HG02610 (cell line): ENCODE data around the gene NDUFV3.
"Not testable (repeated sequence)": the region's sequence is repeated elsewhere in the genome, so short reads cannot be mapped to it uniquely, and the experiment has no call there.

Experiments
- ATAC-seq: cut with Tn5 transposase; IDR thresholded peaks from one replicate; pipeline ENCODE4 v1.9.1; 2021; ENCODE audit warnings: mild to moderate bottlenecking, moderate library complexity; ENCODE audit not compliant: unreplicated experiment

NDUFV3 gene

DNA sequence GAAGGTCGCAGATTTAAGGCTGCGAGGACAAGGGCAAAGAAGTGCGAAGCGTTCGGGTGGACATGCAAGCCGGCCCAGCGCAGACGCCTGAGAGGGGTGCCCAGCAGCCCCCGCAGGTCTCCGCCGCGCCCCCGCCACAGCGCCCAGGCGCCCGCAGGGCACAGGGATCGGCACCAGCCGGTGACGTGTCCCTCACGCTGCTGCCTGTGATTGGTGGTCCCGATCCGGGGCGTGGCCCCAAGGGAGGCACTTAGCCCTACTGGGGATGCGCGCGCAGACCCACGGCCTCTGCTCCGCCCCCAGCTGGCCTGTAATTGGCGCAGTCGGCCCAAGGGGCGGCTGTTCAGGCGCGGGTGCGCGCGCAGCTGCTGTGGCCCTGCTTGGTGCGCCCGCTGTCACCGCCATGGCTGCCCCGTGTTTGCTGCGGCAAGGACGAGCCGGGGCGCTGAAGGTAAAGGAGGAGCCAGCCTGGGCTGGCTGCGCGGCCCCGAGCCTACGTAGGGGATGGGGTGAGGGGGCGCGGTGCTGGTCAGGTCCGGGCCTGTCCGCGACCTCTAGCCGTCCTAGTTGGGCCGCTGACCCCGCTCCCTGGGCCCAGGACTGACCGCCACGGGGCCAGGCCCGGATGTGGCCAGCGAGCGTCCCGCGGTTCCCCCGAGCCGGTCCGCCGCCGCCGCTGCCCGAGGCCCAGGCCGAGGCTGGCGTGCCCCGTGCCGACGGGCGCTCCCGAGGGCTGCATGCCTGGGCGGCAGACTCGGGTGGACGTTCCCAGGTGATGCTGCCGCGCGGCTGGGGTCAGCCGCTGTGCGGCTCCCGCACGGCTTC, at the start of gene NDUFV3:
NDUFV3 (plus strand) TSS at position 379 of the 825 bp plus-strand sequence; CDS start at position 404, 25 bp downstream.
- ATAC-seq: peak; percentile 91

DNA sequence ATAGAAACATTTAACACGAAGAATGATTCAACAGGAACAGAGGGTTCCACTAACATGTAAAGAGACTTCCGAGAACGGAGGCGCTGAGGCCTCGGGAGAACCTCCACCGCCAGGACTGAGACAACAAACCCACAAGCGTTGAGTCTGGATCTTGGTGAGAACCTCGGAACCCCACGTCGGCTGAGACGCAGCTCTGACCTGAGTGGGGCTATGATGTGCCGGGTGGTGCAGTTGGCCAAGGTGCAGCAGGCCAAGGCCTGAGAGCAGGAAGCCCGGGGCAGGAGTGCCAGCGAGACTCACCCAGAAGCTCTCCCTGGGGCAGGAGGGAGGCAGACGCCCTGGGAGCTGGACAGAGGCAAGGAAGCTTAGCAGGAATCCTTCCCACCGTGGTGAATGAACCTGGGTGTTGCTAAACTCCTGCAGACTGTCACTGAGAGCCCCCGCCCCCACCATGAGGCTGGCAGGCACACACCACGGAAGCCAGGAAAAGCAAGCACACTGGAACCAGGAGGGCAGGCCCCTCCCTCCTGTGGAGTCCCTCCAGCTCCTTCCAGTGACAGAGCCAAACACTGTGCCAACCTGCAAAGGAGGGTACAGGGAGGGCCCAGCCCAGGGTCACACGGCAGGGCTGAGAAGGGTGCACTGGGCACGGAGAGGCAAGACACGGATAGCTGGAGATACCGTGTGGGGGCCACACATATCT, 48.5 kb upstream of the NDUFV3 start:
- ATAC-seq: no peak

DNA sequence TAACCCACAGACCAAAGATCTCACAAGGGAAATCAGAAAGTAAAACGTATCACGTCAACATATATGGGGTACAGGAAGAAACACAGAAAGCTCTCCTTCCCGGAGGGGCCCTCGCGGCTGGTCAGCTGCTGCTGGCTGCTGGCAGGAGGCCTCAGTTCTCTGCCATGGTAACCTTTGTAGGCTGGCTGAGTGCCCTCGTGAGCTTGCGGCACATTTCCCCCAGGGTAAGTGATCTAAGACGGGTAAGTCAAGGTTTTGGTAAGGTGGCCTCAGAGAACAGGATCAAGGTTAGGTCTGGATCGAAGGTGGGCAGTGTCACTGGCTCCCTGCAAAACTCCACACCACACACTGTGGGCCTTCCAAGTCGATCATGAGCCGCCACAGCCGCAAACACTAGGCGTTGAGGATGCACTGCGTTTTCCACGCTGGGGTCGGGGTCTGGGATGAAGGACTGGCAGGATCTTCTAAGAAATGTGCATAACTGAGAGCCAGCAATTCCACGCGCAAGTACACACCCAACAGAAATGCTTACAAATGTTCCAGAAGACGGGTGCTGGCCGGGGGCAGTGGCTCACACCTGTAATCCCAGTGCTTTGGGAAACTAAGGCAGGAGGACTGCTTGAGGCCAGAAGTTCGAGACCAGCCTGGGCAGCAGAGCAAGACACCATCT, 47.7 kb upstream of the NDUFV3 start:
- ATAC-seq: no peak

DNA sequence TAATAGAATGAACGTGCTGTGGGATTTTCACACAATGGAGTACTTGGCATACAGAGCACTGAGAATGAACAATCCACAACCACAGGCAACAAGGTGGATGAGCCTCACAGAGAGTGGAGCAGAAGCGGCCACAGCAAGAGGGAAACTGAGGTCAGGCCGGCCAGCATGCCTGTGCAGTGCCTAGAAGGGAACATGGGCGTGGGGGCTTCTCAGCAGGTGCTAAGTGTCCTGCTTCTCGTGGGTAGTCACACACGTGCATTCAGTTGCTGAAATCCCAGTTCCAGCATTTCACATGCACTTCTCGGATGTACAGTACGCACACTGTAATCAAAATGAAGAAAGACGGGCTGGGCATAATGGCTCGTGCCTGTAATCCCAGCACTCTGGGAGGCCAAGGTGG, 46.9 kb upstream of the NDUFV3 start:
- no peak for ATAC-seq

DNA sequence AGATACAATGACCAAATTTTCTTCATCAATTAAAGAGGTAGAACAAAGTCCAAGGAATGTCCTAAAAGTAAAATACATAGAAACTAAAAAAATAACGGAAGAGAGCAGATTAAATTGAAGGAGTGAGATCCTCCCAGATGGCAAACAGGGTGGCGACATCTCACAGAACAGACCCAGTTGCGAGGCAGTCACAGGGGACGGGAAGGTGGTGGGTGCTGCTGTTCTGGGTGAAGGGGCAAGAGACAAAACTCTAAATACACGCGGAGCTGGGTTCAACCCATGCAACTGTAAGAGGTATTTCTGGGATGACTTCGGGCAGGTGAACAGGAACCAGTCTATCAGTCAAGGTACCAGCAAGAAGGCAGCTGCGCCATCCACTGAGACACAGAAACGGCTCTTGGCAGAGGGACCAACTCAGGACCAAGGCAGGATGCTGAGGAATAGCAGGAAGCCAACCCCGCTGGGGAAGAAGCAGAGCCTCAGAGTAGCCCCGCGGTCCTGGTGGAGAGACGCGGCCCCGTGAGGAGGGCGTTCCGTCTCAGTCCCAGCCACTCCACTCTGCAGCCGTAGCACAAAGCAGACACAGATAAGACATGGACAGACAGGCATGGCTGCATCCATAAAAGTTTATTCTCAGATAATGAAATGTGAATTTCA, 45.9 kb upstream of the NDUFV3 start:
- ATAC-seq: no peak

DNA sequence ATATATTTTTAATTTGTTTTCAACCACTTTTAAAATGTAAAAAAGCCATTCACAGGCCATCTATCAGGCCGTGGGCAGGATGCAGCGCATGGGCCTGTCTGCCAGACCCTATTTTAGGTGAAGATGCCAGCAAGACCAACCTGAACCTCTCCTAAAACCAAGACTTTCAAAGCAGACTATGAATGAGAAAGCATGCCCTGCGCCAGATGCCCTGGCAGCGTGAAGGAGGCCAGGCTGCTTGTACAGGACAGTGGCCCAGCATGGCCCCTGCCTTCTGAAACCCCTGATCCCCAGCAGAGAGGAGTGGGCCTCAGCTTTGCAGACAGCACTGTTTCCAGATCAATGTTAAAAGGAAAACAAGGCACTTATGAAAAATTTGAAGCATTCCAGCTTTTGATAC, 45.4 kb upstream of the NDUFV3 start:
- ATAC-seq: no peak

DNA sequence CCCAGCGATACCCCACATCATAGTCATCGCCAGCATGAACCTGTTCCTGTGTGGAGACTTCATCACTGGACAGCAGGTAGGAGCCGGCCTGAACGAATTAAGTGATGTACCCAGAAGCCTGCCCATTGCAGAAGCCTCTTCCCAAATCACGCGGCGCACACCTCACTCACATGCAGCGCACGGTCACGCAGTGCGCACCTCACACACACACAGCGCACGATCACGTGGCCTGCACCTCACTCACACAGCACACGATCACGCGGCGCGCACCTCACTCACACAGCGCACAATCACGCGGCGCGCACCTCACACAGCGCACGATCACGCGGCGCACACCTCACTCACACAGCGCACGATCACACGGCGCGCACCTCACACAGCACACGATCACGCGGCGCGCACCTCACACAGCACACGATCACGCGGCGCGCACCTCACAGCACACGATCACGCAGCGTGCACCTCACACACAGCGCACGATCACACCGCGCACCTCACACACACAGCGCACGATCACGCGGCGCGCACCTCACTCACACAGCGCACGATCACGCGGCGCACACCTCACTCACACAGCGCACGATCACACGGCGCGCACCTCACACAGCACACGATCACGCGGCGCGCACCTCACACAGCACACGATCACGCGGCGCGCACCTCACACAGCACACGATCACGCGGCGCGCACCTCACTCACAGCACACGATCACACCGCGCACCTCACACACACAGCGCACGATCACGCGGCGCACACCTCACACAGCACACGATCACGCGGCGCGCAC, 44.8 kb upstream of the NDUFV3 start:
- not testable (repeated sequence) for ATAC-seq

DNA sequence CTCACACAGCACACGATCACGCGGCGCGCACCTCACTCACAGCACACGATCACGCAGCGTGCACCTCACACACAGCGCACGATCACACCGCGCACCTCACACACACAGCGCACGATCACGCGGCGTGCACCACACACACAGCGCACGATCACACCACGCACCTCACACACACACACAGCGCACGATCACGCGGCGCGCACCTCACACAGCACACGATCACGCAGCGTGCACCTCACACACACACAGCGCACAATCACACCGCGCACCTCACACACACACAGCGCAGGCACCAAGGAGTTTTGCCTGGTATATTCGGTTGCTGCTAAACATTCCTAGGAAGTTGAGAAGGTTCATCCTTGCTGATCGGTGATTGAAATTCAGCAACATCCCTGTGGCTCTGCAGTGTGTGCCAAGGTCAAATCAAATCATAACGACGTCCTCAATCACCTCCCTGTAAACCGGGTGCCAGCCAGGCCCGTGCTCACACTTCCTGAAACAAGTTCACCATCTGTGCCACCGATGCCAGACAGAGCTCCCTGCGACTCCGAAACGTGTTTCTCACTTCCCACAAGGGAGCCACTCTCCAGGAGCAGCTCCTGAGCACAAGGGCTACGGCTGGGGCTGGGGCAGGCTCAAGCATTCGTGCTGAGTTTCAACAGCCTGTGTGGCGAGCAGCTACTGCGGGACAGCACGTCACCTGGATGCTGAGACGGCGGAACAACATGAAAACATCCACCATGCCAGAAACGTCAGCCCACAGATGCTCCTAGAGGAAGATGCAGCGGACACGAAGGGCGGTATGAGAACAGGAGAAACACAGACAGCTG, 44.0 kb upstream of the NDUFV3 start:
- ATAC-seq: no peak

DNA sequence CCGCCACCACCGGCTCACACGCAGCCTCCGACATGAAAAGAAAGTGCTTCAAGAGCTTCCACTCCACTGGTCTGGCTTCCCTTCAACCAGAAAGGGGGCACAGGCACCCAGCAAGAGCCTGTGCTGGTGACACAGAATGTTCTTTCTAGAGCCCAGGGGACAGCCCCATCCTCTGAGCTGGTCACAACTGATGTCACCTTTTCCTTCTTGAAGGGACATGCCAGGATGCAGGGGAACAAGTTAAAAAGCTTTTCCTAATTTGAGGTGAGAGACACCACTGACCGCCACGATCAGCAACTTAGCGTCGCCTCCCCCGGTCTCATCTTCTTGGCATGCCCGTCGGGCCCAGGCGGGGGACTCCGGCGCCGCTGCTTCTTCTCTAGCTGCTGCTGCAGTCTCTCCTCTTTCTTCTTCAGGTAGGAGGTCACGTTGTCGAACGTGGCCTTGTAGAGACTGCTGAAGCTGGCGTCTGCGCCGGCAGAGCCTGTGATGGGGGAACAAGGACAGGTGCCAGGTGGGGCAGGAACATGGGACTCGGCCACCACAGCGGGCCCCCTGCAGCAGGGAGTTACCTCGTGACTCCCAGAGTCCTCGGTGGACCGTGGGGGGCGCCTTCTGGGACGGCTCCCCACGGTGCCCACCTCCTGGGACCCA, 43.2 kb upstream of the NDUFV3 start:
- no peak for ATAC-seq

DNA sequence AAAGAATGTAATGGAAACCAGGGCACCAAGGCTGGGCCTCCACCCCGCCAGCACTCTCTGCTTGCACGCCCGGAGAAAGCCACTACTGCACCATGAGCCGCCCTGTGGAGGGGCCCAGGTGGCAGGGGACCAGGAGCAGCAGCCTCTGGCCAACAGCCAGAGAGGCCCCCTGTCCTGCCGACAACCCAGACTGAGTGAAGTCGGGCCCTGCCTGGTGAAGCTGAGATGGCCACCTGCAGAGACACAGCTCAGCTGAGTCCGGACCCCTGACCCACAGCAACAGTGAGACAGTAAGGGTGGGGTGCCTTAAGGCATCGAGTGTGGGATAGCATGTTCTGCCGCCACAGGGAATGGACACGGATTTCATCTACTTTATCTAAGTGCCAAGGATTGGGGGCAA, 42.6 kb upstream of the NDUFV3 start:
- no peak for ATAC-seq

DNA sequence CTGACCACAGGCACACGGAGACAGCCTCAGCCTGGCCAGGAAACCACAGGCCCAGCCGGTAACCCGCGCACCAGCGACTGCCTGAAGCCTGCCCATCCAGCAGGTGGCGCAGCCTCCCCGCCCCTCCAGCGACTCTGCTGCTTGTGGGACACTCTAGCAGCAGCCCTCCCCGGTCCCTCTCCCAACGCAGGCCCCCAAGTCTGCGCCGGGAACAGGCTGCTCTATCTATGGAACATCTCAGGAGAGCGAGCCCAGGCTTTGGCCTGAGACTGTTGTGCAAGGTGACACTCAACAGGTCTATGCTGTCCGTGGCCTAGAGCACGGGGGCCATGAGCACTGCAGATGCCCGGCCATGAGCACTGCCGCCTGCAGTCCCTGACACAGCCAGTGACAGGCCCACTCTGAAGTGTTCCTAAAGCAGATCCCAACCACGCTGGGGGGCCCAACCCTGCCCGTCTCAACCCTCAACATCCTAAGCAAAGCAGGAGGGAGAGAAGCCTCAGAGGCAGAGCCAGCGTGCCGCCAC, 42.2 kb upstream of the NDUFV3 start:
- no peak for ATAC-seq

DNA sequence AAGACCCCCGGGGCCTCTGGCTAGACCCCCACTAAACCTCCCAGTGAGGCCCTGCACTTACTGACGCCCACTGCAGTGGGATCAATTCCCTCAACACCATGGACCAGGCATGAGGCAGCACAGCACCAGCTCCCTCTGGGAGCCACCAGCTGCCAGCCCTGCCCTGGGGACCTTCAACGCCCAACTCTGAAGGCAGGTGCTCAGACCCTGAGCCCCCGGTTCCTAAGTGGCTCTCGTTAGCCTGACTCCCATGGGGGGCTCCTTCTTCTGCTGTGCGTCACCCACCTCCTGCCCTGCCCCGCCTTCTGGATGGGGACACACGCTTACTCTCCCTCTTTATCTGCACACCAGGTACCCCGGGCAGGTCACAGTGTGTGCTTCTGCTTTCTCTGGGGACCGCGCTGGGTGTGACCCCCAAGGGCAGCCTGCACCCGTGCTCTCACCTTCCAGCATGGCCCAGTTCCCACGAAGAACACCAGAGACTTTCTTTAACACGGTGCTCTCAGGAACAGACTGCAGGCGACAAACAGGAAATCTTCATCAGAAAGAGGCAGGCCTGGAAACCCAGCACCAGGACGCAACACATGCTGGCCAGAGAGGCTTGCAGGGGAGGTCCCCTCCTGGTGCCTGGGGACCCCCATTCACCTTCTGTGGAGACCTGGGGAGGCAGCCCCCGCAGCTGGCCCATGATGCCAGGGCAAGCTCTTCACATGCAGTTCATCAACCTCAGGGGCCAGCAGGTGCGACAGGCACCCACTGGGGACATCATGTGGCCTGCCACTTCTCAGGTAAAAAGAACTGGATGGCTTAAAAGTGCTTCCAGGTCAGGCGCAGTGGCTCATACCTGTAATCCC, 41.1 kb upstream of the NDUFV3 start:
- no peak for ATAC-seq

DNA sequence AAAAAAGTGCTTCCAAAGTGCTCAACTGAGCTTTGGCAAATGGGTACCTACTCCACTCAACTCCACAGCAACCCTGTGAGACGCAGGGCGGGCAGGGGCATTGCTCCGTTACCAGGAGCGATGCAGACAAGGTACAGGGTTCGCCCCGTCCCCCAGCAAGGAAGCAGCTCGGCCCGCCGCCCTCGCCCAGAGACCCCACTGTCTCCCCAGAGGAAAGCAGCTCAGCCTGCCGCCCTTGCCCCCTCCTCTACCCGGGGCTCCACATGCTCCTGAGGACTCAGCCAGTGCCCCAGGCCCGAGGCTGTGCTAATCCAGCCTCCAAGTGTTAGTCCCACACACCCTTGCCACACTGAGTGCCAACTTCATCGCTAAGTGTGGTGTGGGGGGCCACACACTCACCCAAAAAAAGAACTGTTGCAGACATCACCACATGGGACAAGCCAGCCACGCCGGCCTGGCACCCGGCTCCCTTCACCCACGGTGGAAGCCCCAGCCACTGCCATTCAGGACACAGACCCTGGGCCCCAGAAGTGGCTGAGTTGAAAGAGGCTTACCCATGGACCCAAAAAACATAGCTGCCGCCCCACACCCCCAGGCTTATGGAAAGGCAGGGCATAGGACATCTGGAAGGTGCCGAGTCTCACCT, 40.1 kb upstream of the NDUFV3 start:
- ATAC-seq: no peak

DNA sequence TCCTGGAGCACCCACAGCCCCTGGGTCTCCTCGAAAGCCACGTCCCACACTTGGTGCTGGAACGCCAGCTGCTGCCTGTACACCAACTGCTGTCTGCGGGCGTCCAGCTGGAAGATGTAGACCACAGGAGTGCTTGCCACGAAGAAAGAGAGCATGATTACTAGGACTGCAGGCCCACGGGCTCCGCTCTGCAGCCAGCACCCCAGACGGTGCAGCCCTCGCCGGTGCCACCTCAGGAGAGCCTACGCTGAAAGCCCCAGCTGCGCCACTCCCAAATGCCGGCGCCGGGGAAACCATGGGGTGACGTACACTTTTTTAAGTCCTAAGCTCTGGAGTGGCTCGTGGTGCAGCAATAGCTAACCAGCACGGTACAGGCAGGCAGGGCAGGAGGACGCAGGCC, 39.5 kb upstream of the NDUFV3 start:
- ATAC-seq: no peak

DNA sequence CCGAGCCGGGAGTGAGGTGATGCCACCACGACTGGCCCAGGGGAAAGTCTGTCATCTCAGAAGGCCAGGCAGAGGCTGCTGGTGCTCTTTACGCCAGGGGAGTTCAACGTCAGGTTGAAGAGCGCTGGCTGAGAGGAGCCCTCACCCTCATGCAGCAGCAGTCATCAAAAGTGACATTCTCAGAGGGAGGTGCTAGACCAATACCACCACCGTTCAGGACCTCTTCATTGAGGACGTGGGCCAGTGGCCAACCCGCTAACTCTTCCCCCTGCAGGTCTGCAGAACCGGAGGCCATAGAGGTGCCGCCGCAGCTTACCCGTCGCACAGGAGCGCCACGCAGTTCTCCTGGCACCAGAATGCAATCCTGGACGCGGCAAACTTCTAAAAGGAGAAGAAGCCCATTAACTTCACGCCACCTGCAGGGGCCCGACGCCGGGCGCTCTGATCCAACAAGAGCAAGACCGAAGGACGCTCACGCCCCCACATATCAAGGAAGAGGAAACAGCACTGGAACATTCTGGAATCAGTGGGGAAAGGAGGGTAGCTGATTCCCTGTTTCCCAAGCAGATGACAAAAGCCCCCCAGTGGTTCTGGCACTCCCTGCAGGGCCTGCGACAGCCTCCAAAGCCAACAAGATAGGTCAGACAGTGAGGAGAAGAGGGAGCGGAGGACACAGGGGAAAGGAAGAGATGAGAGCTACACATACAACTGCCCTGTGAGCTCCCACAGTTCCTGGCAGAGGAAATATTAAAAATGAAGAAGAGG, 38.7 kb upstream of the NDUFV3 start:
- no peak for ATAC-seq

DNA sequence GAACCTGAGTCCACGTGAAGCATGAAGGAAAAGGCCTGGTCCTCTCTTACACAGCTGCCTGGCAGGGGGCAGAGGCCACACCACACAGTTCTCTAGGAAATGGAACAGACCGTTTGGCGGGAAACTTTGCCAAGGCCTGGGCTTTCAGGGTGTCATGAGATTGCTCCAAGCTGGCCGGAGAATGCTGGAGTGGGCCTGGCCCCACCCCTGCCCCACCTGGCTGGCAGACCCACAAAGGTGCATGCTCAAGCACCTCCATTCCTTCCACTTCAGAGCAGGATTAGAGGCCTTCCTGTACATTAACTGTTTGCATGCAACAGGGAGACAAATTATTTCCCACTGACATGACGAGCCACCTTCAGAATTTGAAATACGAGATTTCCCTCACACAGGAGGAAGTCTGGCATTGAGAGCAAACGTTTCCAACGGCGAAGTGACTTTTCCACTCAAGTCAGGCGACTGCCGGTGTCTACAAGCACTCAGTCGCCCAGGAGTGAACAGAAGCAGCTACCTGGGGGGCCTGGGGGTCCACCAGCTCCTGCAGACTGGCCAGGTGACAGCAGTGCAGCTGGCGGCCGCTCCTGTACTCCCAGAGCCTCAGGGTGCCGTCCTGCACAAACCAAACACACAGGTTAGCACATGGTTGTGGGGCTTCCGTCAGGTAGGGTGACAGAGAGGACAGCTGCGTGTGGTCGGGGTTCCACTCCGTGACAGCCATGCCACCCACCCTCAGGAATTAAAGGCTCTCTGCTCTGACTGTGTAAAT, 37.8 kb upstream of the NDUFV3 start:
- no peak for ATAC-seq
